WTC11 (cell line): ENCODE results near the gene PDHB. TPM values are rescaled to one million over a fixed set of nuclear protein-coding genes. Genes with fewer than 3 reads are reported as not detected.

Source experiments
- ATAC-seq: fragments of 200-7000 bp; cut with Tn5 transposase; 2 replicates; pipeline ENCODE4 v1.10.0; 2021; ENCODE audit warnings: mild to moderate bottlenecking, moderate library complexity
- CTCF ChIA-PET: fragments of 300-600 bp; sonication (Branson Sonifier 250); formaldehyde crosslinking; loops from one replicate; lab custom pipeline; 2021; ENCODE audit warnings: antibody characterized with exemption; lab: Charles Lee
- POLR2A ChIA-PET: fragments of 350-600 bp; sonication (Branson Sonifier 250); formaldehyde crosslinking; loops from one replicate; lab custom pipeline; 2021; ENCODE audit warnings: antibody characterized with exemption; lab: Charles Lee
- DNase-seq: peaks from one replicate; pipeline ENCODE4 v3.0.0; 2021; ENCODE audit warnings: low spot score
- H3K27ac Mint-ChIP-seq: 2 replicates; pipeline ENCODE4 v1.8.0; 2021; ENCODE audit warnings: mixed read lengths
- H3K27me3 Mint-ChIP-seq: 2 replicates; pipeline ENCODE4 v1.8.0; 2021; ENCODE audit warnings: low read depth, mild to moderate bottlenecking, moderate library complexity, mixed read lengths
- H3K36me3 Mint-ChIP-seq: 2 replicates; pipeline ENCODE4 v1.8.0; 2021; ENCODE audit warnings: mixed read lengths
- H3K4me1 Mint-ChIP-seq: 2 replicates; pipeline ENCODE4 v1.8.0; 2022; ENCODE audit warnings: mixed read lengths
- H3K4me3 Mint-ChIP-seq: 2 replicates; pipeline ENCODE4 v1.8.0; 2021; ENCODE audit warnings: mild to moderate bottlenecking, moderate library complexity, mixed read lengths
- H3K9me3 Mint-ChIP-seq: 2 replicates; pipeline ENCODE4 v1.8.0; 2021; ENCODE audit warnings: mixed read lengths
- ETV6 ChIP-seq: sonication (generic); formaldehyde crosslinking; IDR thresholded peaks from 2 replicates; pipeline ENCODE4 v1.8.1; 2022; ENCODE audit warnings: mild to moderate bottlenecking, missing genetic modification reagents
- FOXK1 ChIP-seq: sonication (generic); formaldehyde crosslinking; IDR thresholded peaks from 2 replicates; pipeline ENCODE4 v1.8.0; 2022; ENCODE audit warnings: mild to moderate bottlenecking, moderate library complexity, missing genetic modification reagents
- GRHL2 ChIP-seq: fragments of 250-450 bp; sonication (Bioruptor Pico); IDR thresholded peaks from 2 replicates; pipeline ENCODE4 v1.8.0; 2022; ENCODE audit warnings: mild to moderate bottlenecking, moderate library complexity; ENCODE audit not compliant: insufficient replicate concordance, severe bottlenecking
- GTF2I ChIP-seq: fragments of 250-450 bp; sonication (Bioruptor Pico); conservative IDR thresholded peaks from 2 replicates; pipeline ENCODE4 v1.4.0; 2021; ENCODE audit warnings: mild to moderate bottlenecking
- JUN ChIP-seq: sonication (generic); formaldehyde crosslinking; IDR thresholded peaks from 2 replicates; pipeline ENCODE4 v1.8.0; 2023; ENCODE audit warnings: mild to moderate bottlenecking, missing genetic modification reagents
- MXD4 ChIP-seq: fragments of 250-450 bp; sonication (Bioruptor Pico); IDR thresholded peaks from 2 replicates; pipeline ENCODE4 v1.8.0; 2021; ENCODE audit warnings: mild to moderate bottlenecking, moderate library complexity, borderline replicate concordance
- MYBL2 ChIP-seq: sonication (generic); formaldehyde crosslinking; IDR thresholded peaks from 2 replicates; pipeline ENCODE4 v1.8.1; 2023; ENCODE audit warnings: mild to moderate bottlenecking, moderate library complexity, missing genetic modification reagents
- NFE2L1 ChIP-seq: sonication (generic); formaldehyde crosslinking; IDR thresholded peaks from 2 replicates; pipeline ENCODE4 v1.8.1; 2023; ENCODE audit warnings: missing genetic modification reagents
- NFYB ChIP-seq: sonication (generic); formaldehyde crosslinking; conservative IDR thresholded peaks from 2 replicates; pipeline ENCODE4 v1.8.0; 2022; ENCODE audit warnings: low read depth, missing genetic modification reagents
- NR1H2 ChIP-seq: sonication (generic); formaldehyde crosslinking; IDR thresholded peaks from 2 replicates; pipeline ENCODE4 v1.9.0; 2021; ENCODE audit warnings: mild to moderate bottlenecking, moderate library complexity, missing genetic modification reagents
- PRRX2 ChIP-seq: fragments of 250-450 bp; sonication (Bioruptor Pico); IDR thresholded peaks from 2 replicates; pipeline ENCODE4 v1.8.0; 2021; ENCODE audit warnings: mild to moderate bottlenecking
- SMAD4 ChIP-seq: sonication (generic); formaldehyde crosslinking; IDR thresholded peaks from 2 replicates; pipeline ENCODE4 v1.8.0; 2022; ENCODE audit warnings: mild to moderate bottlenecking, missing genetic modification reagents
- ZBTB21 ChIP-seq: sonication (generic); formaldehyde crosslinking; IDR thresholded peaks from 2 replicates; pipeline ENCODE4 v1.8.1; 2023; ENCODE audit warnings: mild to moderate bottlenecking, missing genetic modification reagents, borderline replicate concordance
- ZNF121 ChIP-seq: sonication (generic); formaldehyde crosslinking; IDR thresholded peaks from 2 replicates; pipeline ENCODE4 v1.8.0; 2023; ENCODE audit warnings: missing genetic modification reagents
- ZNF423 ChIP-seq: fragments of 250-450 bp; sonication (Bioruptor Pico); IDR thresholded peaks from 2 replicates; pipeline ENCODE4 v2.1.2; 2022; ENCODE audit warnings: mild to moderate bottlenecking, moderate library complexity
- total RNA-seq: library from RNA; stranded (reverse); gene quantifications from 3 replicates; pipeline ENCODE4 v1.2.3, GENCODE V29; 2021
- TF ChIP-seq, protein P1 (sequence below): sonication (generic); formaldehyde crosslinking; IDR thresholded peaks from 2 replicates; pipeline ENCODE4 v1.8.1; 2023; ENCODE audit warnings: mild to moderate bottlenecking, missing genetic modification reagents, moderate library complexity
- TF ChIP-seq, protein P2 (sequence below): sonication (generic); formaldehyde crosslinking; IDR thresholded peaks from 2 replicates; pipeline ENCODE4 v1.8.1; 2023; ENCODE audit warnings: mild to moderate bottlenecking, missing genetic modification reagents, borderline replicate concordance
- TF ChIP-seq, protein P3 (sequence below): sonication (generic); formaldehyde crosslinking; IDR thresholded peaks from 2 replicates; pipeline ENCODE4 v1.8.0; 2023; ENCODE audit warnings: missing genetic modification reagents
- TF ChIP-seq, protein P4 (sequence below): sonication (generic); formaldehyde crosslinking; IDR thresholded peaks from 2 replicates; pipeline ENCODE4 v1.8.1; 2022; ENCODE audit warnings: low read depth, mild to moderate bottlenecking, moderate library complexity, missing genetic modification reagents, borderline replicate concordance
- TF ChIP-seq, protein P5 (sequence below): sonication (generic); formaldehyde crosslinking; IDR thresholded peaks from 2 replicates; pipeline ENCODE4 v1.8.1; 2022; ENCODE audit warnings: low read depth, missing genetic modification reagents, borderline replicate concordance
- TF ChIP-seq, protein P6 (sequence below): sonication (generic); formaldehyde crosslinking; conservative IDR thresholded peaks from 2 replicates; pipeline ENCODE4 v1.8.1; 2023; ENCODE audit warnings: mild to moderate bottlenecking, low read depth, missing genetic modification reagents, moderate library complexity

PDHB gene
- total RNA-seq, 1 experiment from 2014 or later = 131 TPM

DNA sequence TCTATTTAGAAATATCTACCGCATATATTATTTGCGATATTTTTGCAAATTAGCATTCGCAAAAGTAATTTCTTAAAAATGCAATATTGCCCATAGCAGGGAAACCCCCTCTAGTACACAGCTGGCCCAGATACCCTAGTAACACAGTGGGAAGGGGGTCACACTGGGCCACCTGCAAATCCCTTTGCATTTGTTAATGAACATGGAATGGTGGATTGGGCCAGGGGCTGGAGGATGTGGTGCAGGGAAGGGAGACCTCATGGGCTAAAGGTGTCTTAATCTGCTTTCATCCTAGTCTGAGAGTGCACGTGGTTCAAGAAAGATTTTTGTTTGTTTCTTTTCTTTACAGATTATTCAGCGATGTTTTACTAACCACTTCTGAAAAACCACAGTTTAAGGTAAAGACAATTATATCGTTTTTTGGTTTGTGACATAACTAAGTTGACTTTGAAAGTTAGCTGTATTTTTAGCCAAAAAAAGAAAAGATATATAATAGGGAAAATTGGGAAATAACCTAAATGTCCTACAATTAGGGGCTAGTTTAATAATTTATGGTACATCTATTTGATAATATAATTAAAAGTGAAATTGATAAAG is 30.0 kb downstream of the PDHB start:
- ChIA-PET POLR2A (no interaction called here), CTCF (interaction anchor here (1.0 to 1.3 kb wide), 2 partner anchors 98 to 104 kb away, joined by 3 read pairs; no protein-coding TSS in a partner anchor)
- TF ChIP-seq ZNF423 (CRISPR knock-in tag) (peak; percentile 39; the same call in 1 of the 2 replicates), SMAD4 (CRISPR knock-in tag) (no peak)
- TF ChIP-seq, protein P1, sequence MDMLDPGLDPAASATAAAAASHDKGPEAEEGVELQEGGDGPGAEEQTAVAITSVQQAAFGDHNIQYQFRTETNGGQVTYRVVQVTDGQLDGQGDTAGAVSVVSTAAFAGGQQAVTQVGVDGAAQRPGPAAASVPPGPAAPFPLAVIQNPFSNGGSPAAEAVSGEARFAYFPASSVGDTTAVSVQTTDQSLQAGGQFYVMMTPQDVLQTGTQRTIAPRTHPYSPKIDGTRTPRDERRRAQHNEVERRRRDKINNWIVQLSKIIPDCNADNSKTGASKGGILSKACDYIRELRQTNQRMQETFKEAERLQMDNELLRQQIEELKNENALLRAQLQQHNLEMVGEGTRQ (CRISPR knock-in tag) = peak; percentile 23
- TF ChIP-seq, protein P2, sequence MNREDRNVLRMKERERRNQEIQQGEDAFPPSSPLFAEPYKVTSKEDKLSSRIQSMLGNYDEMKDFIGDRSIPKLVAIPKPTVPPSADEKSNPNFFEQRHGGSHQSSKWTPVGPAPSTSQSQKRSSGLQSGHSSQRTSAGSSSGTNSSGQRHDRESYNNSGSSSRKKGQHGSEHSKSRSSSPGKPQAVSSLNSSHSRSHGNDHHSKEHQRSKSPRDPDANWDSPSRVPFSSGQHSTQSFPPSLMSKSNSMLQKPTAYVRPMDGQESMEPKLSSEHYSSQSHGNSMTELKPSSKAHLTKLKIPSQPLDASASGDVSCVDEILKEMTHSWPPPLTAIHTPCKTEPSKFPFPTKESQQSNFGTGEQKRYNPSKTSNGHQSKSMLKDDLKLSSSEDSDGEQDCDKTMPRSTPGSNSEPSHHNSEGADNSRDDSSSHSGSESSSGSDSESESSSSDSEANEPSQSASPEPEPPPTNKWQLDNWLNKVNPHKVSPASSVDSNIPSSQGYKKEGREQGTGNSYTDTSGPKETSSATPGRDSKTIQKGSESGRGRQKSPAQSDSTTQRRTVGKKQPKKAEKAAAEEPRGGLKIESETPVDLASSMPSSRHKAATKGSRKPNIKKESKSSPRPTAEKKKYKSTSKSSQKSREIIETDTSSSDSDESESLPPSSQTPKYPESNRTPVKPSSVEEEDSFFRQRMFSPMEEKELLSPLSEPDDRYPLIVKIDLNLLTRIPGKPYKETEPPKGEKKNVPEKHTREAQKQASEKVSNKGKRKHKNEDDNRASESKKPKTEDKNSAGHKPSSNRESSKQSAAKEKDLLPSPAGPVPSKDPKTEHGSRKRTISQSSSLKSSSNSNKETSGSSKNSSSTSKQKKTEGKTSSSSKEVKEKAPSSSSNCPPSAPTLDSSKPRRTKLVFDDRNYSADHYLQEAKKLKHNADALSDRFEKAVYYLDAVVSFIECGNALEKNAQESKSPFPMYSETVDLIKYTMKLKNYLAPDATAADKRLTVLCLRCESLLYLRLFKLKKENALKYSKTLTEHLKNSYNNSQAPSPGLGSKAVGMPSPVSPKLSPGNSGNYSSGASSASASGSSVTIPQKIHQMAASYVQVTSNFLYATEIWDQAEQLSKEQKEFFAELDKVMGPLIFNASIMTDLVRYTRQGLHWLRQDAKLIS (CRISPR knock-in tag) = no peak
- peak overlapping the region; percentile 50; the same call in 1 of the 2 replicates for H3K27ac Mint-ChIP-seq
- no peaks in the 10 kb centered on the region for H3K27me3 Mint-ChIP-seq
- peaks cover 19% of the 10 kb centered on the region for H3K4me1 Mint-ChIP-seq
- DNase-seq (peak; percentile 24), ATAC-seq (peak; percentile 88)
- H3K4me3 Mint-ChIP-seq = no peak overlapping the region
- no peaks in the 10 kb centered on the region for H3K9me3 Mint-ChIP-seq
- H3K36me3 Mint-ChIP-seq = no peaks in the 10 kb centered on the region; the same call in 1 of the 2 replicates

DNA sequence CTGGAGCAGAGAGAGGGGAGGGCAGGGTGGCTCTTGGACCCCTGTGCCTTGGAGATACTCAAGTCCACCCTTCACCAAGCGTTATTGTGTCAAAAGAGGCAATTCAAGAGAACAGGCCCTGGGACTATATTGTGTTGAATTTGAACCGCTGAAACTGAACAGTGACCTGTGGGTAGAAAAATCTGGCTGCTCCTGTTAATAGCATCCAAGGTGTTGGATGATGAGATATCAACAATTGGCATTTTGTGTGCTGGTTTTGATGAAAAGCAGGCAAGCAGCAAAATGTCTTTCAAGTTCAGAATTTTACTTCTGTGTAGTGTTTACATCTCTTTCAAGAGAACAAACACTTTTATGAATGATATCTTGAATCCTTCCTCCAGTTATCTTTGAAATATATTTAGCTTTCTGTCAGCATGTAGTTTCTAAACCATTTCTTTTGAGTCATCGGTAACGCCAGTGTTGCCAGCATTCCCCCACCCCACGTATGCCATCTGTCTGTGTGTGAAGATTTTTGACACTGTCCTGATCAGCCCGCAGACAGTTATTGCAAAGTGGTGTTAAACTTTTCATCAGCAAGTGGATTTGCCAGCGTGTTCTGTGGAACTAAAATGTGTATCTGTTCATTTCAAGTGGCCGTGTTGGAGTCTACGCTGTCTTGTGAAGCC is 34.8 kb downstream of the PDHB start:
- ChIA-PET POLR2A (no interaction called here), CTCF (interaction anchor here (1.1 kb wide), 1 partner anchor 31 kb away, joined by 3 read pairs; no protein-coding TSS in a partner anchor)
- Mint-ChIP-seq H3K36me3 (no peaks in the 10 kb centered on the region), H3K4me3 (no peak overlapping the region), H3K27ac (0 out of 2 replicates have a peak overlapping the region, but pooled peaks have one; percentile 41), H3K27me3 (no peaks in the 10 kb centered on the region), H3K9me3 (no peaks in the 10 kb centered on the region), H3K4me1 (peaks cover 28% of the 10 kb centered on the region)
- ATAC-seq = no peak
- no peak for DNase-seq
- no peak for TF ChIP-seq MXD4 (CRISPR knock-in tag)
- TF ChIP-seq, protein P3, sequence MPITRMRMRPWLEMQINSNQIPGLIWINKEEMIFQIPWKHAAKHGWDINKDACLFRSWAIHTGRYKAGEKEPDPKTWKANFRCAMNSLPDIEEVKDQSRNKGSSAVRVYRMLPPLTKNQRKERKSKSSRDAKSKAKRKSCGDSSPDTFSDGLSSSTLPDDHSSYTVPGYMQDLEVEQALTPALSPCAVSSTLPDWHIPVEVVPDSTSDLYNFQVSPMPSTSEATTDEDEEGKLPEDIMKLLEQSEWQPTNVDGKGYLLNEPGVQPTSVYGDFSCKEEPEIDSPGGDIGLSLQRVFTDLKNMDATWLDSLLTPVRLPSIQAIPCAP = no peak
- TF ChIP-seq, protein P4, sequence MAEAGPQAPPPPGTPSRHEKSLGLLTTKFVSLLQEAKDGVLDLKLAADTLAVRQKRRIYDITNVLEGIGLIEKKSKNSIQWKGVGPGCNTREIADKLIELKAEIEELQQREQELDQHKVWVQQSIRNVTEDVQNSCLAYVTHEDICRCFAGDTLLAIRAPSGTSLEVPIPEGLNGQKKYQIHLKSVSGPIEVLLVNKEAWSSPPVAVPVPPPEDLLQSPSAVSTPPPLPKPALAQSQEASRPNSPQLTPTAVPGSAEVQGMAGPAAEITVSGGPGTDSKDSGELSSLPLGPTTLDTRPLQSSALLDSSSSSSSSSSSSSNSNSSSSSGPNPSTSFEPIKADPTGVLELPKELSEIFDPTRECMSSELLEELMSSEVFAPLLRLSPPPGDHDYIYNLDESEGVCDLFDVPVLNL (CRISPR knock-in tag) = no peak
- no peak for TF ChIP-seq PRRX2 (CRISPR knock-in tag)
- TF ChIP-seq FOXK1 (CRISPR knock-in tag) = no peak
- no peak for TF ChIP-seq NFE2L1
- TF ChIP-seq GRHL2 (CRISPR knock-in tag) = no peak
- TF ChIP-seq NR1H2 (CRISPR knock-in tag) = no peak
- TF ChIP-seq ZNF121 (CRISPR knock-in tag) = no peak
- no peak for TF ChIP-seq JUN (CRISPR knock-in tag)
- TF ChIP-seq, protein P5, sequence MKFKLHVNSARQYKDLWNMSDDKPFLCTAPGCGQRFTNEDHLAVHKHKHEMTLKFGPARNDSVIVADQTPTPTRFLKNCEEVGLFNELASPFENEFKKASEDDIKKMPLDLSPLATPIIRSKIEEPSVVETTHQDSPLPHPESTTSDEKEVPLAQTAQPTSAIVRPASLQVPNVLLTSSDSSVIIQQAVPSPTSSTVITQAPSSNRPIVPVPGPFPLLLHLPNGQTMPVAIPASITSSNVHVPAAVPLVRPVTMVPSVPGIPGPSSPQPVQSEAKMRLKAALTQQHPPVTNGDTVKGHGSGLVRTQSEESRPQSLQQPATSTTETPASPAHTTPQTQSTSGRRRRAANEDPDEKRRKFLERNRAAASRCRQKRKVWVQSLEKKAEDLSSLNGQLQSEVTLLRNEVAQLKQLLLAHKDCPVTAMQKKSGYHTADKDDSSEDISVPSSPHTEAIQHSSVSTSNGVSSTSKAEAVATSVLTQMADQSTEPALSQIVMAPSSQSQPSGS (CRISPR knock-in tag) = no peak
- TF ChIP-seq ZBTB21 = no peak
- no peak for TF ChIP-seq GTF2I (CRISPR knock-in tag)
- TF ChIP-seq, protein P6, sequence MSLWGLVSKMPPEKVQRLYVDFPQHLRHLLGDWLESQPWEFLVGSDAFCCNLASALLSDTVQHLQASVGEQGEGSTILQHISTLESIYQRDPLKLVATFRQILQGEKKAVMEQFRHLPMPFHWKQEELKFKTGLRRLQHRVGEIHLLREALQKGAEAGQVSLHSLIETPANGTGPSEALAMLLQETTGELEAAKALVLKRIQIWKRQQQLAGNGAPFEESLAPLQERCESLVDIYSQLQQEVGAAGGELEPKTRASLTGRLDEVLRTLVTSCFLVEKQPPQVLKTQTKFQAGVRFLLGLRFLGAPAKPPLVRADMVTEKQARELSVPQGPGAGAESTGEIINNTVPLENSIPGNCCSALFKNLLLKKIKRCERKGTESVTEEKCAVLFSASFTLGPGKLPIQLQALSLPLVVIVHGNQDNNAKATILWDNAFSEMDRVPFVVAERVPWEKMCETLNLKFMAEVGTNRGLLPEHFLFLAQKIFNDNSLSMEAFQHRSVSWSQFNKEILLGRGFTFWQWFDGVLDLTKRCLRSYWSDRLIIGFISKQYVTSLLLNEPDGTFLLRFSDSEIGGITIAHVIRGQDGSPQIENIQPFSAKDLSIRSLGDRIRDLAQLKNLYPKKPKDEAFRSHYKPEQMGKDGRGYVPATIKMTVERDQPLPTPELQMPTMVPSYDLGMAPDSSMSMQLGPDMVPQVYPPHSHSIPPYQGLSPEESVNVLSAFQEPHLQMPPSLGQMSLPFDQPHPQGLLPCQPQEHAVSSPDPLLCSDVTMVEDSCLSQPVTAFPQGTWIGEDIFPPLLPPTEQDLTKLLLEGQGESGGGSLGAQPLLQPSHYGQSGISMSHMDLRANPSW (CRISPR knock-in tag) = no peak
- TF ChIP-seq NFYB (CRISPR knock-in tag) = no peak
- TF ChIP-seq, protein P1 (CRISPR knock-in tag) = no peak
- TF ChIP-seq MYBL2 (CRISPR knock-in tag) = no peak
- no peak for TF ChIP-seq ETV6 (CRISPR knock-in tag)
